Stomach (tissue), 9 donors: Measurements from ENCODE around the gene SPG7. TPM values are rescaled to one million over a fixed set of nuclear protein-coding genes. Genes with fewer than 3 reads are reported as not detected.

Source experiments
- DNase-seq, 2 donors: peaks; one replicate each; pipeline versions ENCODE4 v3.0.0 to v3.0.0-alpha.2; 2013 to 2019
- H3K27ac ChIP-seq, 5 donors: fragments of 200-600 bp in 4 of 5; sonication (generic) in 4 of 5; one replicate each; pipeline ENCODE4 v1.5.1; 2013 to 2019; ENCODE audit warnings: mild to moderate bottlenecking in 1 of 5, moderate library complexity in 1 of 5
- H3K27me3 ChIP-seq, 3 donors: fragments of 200-600 bp; sonication (generic); one replicate each; pipeline ENCODE4 v1.5.1; 2017 to 2019; ENCODE audit warnings: mixed run types in 1 of 3
- H3K36me3 ChIP-seq, 4 donors: fragments of 200-600 bp; sonication (generic); 1 replicate in 3 of 4; 2 replicates in 1 of 4; pipeline ENCODE4 v1.5.1; 2016 to 2019
- H3K4me1 ChIP-seq, 4 donors: fragments of 200-600 bp; sonication (generic); one replicate each; pipeline ENCODE4 v1.5.1; 2016 to 2019
- H3K4me3 ChIP-seq, 4 donors: fragments of 200-600 bp; sonication (generic) in 3 of 4; one replicate each; pipeline ENCODE4 v1.5.1; 2016 to 2019; ENCODE audit warnings: mild to moderate bottlenecking in 1 of 4
- H3K9me3 ChIP-seq, 4 donors: fragments of 200-600 bp; sonication (generic); one replicate each; pipeline ENCODE4 v1.5.1; 2016 to 2019
- CTCF ChIP-seq, 7 experiments: fragments of 450-650 bp in 4 of 7; fragments of 200-600 bp in 3 of 7; sonication (generic) in 3 of 7; IDR thresholded peaks; one replicate each; pipeline ENCODE4 v1.5.1; 2016 to 2019; ENCODE audit warnings: antibody characterized with exemption in 7 of 7, control low read depth in 2 of 7, mild to moderate bottlenecking in 1 of 7
- EP300 ChIP-seq: sonication (generic); formaldehyde crosslinking; IDR thresholded peaks from one replicate; pipeline ENCODE4 v1.6.1; 2017; ENCODE audit warnings: antibody characterized with exemption
- POLR2A ChIP-seq, 4 donors: fragments of 450-650 bp; IDR thresholded peaks; one replicate each; pipeline ENCODE4 v1.6.1; 2016; ENCODE audit warnings: antibody characterized with exemption in 4 of 4, control low read depth in 2 of 4, mild to moderate bottlenecking in 1 of 4, moderate library complexity in 1 of 4
- POLR2AphosphoS5 ChIP-seq, 3 donors: sonication (generic); formaldehyde crosslinking; IDR thresholded peaks; one replicate each; pipeline ENCODE4 v1.6.1; 2016; ENCODE audit warnings: antibody characterized with exemption in 3 of 3
- WGBS, 5 donors: extraction: QIAGEN DNeasy Blood & Tissue Kit in 3 of 5; methylation state at CpG; one replicate each; pipeline versions ENCODE4 v1.1.5 to v1.1.7; 2013 to 2018; 5-methylcytosine and 5-hydroxymethylcytosine counted together
- intact Hi-C: fragments of 100-400 bp; cut with DNase I; formaldehyde crosslinking; loops from one replicate; pipeline ENCODE4 v1.15.1; 2023; ENCODE audit warnings: low total_unique reads
- polyA plus RNA-seq, 3 donors: library from polyadenylated mRNA; stranded (reverse); fragments of 200-250 nt; gene quantifications; one replicate each; pipeline ENCODE4 v1.2.3, GENCODE V29; 2013
- total RNA-seq, 5 donors: library from RNA; depleted of rRNA; stranded (reverse); fragments of >200 nt; gene quantifications; one replicate each; pipeline versions ENCODE4 v1.1.0 to v1.2.3, GENCODE V29; 2014 to 2016
- donor health status: healthy with polysubstance abuse.
- donor health status: Bipolar disorder and iron deficiency.
- donor health status: healthy.

Gene SPG7
- total and polyA plus RNA-seq, 8 donors = 30.0 to 363 (median 157) TPM

- no peak for DNase-seq
- intact Hi-C loops = no loop called here
- Histone ChIP-seq H3K36me3 (peaks cover 37 to 73% (median 72%) of the 10 kb centered on the region in 4 donors), H3K4me3 (no peak overlapping the region), H3K27me3 (no peaks in the 10 kb centered on the region), H3K9me3 (no peaks in the 10 kb centered on the region), H3K27ac (no peak overlapping the region), H3K4me1 (peaks cover 8 to 26% (median 14%) of the 10 kb centered on the region in 4 donors)
- 92 to 97% (median 96%) methylated on average over 14 to 16 of the region's 16 CpGs for WGBS, 5 donors
- TF ChIP-seq POLR2A (IDR thresholded peaks at IDR 0.05) (no peak), EP300 (no peak), CTCF (IDR thresholded peaks at IDR 0.05) (no peak)
Measured at GRCh38 chr16:89555265-89555664, 47.1 kb downstream of the SPG7 start.

- intact Hi-C loops = no loop called here
- Histone ChIP-seq H3K4me3 (no peak overlapping the region), H3K36me3 (peaks cover 36 to 68% (median 67%) of the 10 kb centered on the region in 4 donors), H3K27ac (no peak overlapping the region), H3K4me1 (peaks cover 11 to 26% (median 14%) of the 10 kb centered on the region in 4 donors), H3K27me3 (no peaks in the 10 kb centered on the region), H3K9me3 (no peaks in the 10 kb centered on the region)
- no peak for TF ChIP-seq POLR2AphosphoS5 (IDR thresholded peaks at IDR 0.05)
- no peak for TF ChIP-seq EP300
- no peak for TF ChIP-seq CTCF (IDR thresholded peaks at IDR 0.05)
- TF ChIP-seq POLR2A (IDR thresholded peaks at IDR 0.05) = no peak
- no peak for DNase-seq
- 88 to 95% (median 91%) methylated on average over 11 to 13 of the region's 13 CpGs for WGBS, 5 donors
Measured at GRCh38 chr16:89555780-89556179, 47.6 kb downstream of the SPG7 start.

- 61 to 69% (median 62%) methylated on average over 31 to 34 of the region's 34 CpGs for WGBS, 5 donors
- Histone ChIP-seq H3K36me3 (peaks cover 31 to 64% (median 63%) of the 10 kb centered on the region in 4 donors), H3K9me3 (no peaks in the 10 kb centered on the region), H3K27me3 (no peaks in the 10 kb centered on the region), H3K4me1 (peaks cover 23 to 36% (median 24%) of the 10 kb centered on the region in 4 donors), H3K4me3 (no peak overlapping the region), H3K27ac (peak overlapping the region in 2 of 5 donors; percentile 8 to 36)
- TF ChIP-seq POLR2AphosphoS5 (IDR thresholded peaks at IDR 0.05) (no peak), CTCF (IDR thresholded peaks at IDR 0.05) (peak in 5 of 7 experiments; percentile 14 to 65 (median 50)), EP300 (no peak)
- intact Hi-C loops = no loop called here
- peak; percentile 80 to 91 for DNase-seq
Measured at GRCh38 chr16:89556750-89557689, 48.8 kb downstream of the SPG7 start.

- intact Hi-C loops = no loop called here
Measured at GRCh38 chr16:89557690-89558490, 49.7 kb downstream of the SPG7 start.

More at GRCh38 chr16:89557690-89558490, 49.7 kb downstream of the SPG7 start:
- Histone ChIP-seq H3K27me3 (no peaks in the 10 kb centered on the region), H3K4me1 (peaks cover 32 to 45% (median 33%) of the 10 kb centered on the region in 4 donors), H3K27ac (peak overlapping the region in 1 of 5 donors; percentile 99), H3K36me3 (peaks cover 34 to 64% (median 63%) of the 10 kb centered on the region in 4 donors), H3K9me3 (no peaks in the 10 kb centered on the region), H3K4me3 (no peak overlapping the region)
- no peak for DNase-seq
- TF ChIP-seq CTCF (IDR thresholded peaks at IDR 0.05) (no peak), POLR2A (IDR thresholded peaks at IDR 0.05) (no peak), EP300 (no peak), POLR2AphosphoS5 (IDR thresholded peaks at IDR 0.05) (no peak)
- 81 to 92% (median 88%) methylated on average over 12 to 19 of the region's 19 CpGs for WGBS, 5 donors
